IMR-90 (cell line): ENCODE data around the gene MRPL52. TPM values are rescaled to one million over a fixed set of nuclear protein-coding genes. Genes with fewer than 3 reads are reported as not detected.

ENCODE experiments used
- ATAC-seq: fragments of 200-7000 bp; cut with Tn5 transposase; 2 replicates; pipeline ENCODE4 v1.9.1; 2020; ENCODE audit warnings: low read depth, mild to moderate bottlenecking, moderate library complexity
- BruUV-seq: library from RNA; stranded (reverse); fragments of 400-500 nt; replicated peaks from 2 replicates; lab custom pipeline; 2021; lab: Mats Ljungman, UMichigan
- CTCF ChIA-PET: fragments of 300-600 bp; formaldehyde crosslinking; extraction: SDS; loops from one replicate; lab custom pipeline; 2021; ENCODE audit warnings: antibody characterized with exemption; lab: Yijun Ruan, JAX
- POLR2A ChIA-PET: fragments of 300-600 bp; sonication (Branson Sonifier 250); formaldehyde crosslinking; loops from one replicate; lab custom pipeline; 2022; ENCODE audit warnings: antibody characterized with exemption; ENCODE audit not compliant: unreplicated experiment; lab: Charles Lee
- DNase-seq: peaks from one replicate; pipeline ENCODE4 v3.0.0; 2013
- H2AFZ ChIP-seq: replicated peaks from 2 replicates; pipeline ENCODE3; 2013; ENCODE audit warnings: low read length, mild to moderate bottlenecking; ENCODE audit not compliant: poor library complexity
- H2AK5ac ChIP-seq: 2 replicates; pipeline ENCODE4 v1.6.1; 2013; ENCODE audit warnings: low read depth, low read length, inconsistent platforms
- H2AK9ac ChIP-seq: replicated peaks from 2 replicates; pipeline ENCODE3; 2013; ENCODE audit warnings: mild to moderate bottlenecking, low read depth, low read length, moderate library complexity; ENCODE audit not compliant: poor library complexity
- H2BK120ac ChIP-seq: 2 replicates; pipeline ENCODE4 v1.6.1; 2013; ENCODE audit warnings: low read depth, low read length, inconsistent platforms
- H2BK15ac ChIP-seq: 3 replicates; pipeline ENCODE4 v1.6.1; 2013; ENCODE audit warnings: low read depth, low read length, inconsistent platforms
- H2BK20ac ChIP-seq: 2 replicates; pipeline ENCODE4 v1.6.1; 2013; ENCODE audit warnings: low read depth, mild to moderate bottlenecking, inconsistent platforms, low read length, moderate library complexity
- H2BK5ac ChIP-seq: 2 replicates; pipeline ENCODE4 v1.6.1; 2013; ENCODE audit warnings: mild to moderate bottlenecking, low read depth, low read length, inconsistent platforms; ENCODE audit not compliant: poor library complexity, severe bottlenecking
- H3K14ac ChIP-seq: replicated peaks from 2 replicates; pipeline ENCODE4 v1.6.1; 2013; ENCODE audit warnings: low read depth, low read length, inconsistent platforms
- H3K18ac ChIP-seq: 2 replicates; pipeline ENCODE4 v1.6.1; 2013; ENCODE audit warnings: low read depth, low read length, control low read depth
- H3K23ac ChIP-seq: 2 replicates; pipeline ENCODE4 v1.6.1; 2013; ENCODE audit warnings: low read depth, low read length, inconsistent platforms
- H3K27ac ChIP-seq: 2 replicates; pipeline ENCODE4 v1.5.1; 2013; ENCODE audit warnings: mild to moderate bottlenecking, control low read depth, low read length; ENCODE audit not compliant: insufficient read depth
- H3K27me3 ChIP-seq: 2 replicates; pipeline ENCODE4 v1.6.1; 2013; ENCODE audit warnings: low read length; ENCODE audit not compliant: control insufficient read depth, insufficient read depth
- H3K36me3 ChIP-seq: 2 replicates; pipeline ENCODE4 v1.6.1; 2013; ENCODE audit warnings: low read length, mixed read lengths; ENCODE audit not compliant: control insufficient read depth, insufficient read depth
- H3K4ac ChIP-seq: 2 replicates; pipeline ENCODE4 v1.6.1; 2013; ENCODE audit warnings: low read depth, low read length, inconsistent platforms
- H3K4me1 ChIP-seq: 2 replicates; pipeline ENCODE4 v1.6.1; 2013; ENCODE audit warnings: low read length, mixed read lengths; ENCODE audit not compliant: control insufficient read depth, insufficient read depth
- H3K4me2 ChIP-seq: 2 replicates; pipeline ENCODE4 v1.6.1; 2013; ENCODE audit warnings: low read depth, mild to moderate bottlenecking, control low read depth, low read length, moderate library complexity
- H3K4me3 ChIP-seq: 2 replicates; pipeline ENCODE4 v1.5.1; 2013; ENCODE audit warnings: low read depth, mild to moderate bottlenecking, control low read depth, low read length, moderate library complexity; ENCODE audit not compliant: insufficient read depth
- H3K56ac ChIP-seq: 2 replicates; pipeline ENCODE4 v1.6.1; 2013; ENCODE audit warnings: low read length, inconsistent platforms; ENCODE audit not compliant: insufficient read depth; ENCODE audit errors: extremely low read depth
- H3K79me1 ChIP-seq, 2 experiments: 2 replicates each; pipeline ENCODE4 v1.6.1; 2013; ENCODE audit warnings: low read length in 2 of 2, inconsistent platforms in 1 of 2, low read depth in 1 of 2
- H3K9ac ChIP-seq: 2 replicates; pipeline ENCODE4 v1.6.1; 2013; ENCODE audit warnings: low read depth, low read length, control low read depth
- H3K9me1 ChIP-seq: 2 replicates; pipeline ENCODE4 v1.6.1; 2013; ENCODE audit warnings: low read length, inconsistent platforms; ENCODE audit not compliant: insufficient read depth
- H3K9me3 ChIP-seq: 2 replicates; pipeline ENCODE4 v1.6.1; 2013; ENCODE audit warnings: low read length; ENCODE audit not compliant: control insufficient read depth, insufficient read depth
- H4K20me1 ChIP-seq: 2 replicates; pipeline ENCODE4 v1.6.1; 2013; ENCODE audit warnings: low read length, inconsistent platforms; ENCODE audit not compliant: insufficient read depth
- H4K5ac ChIP-seq: 2 replicates; pipeline ENCODE4 v1.6.1; 2013; ENCODE audit warnings: mild to moderate bottlenecking, low read depth, low read length, control low read depth
- H4K8ac ChIP-seq, 2 experiments: 2 replicates each; pipeline ENCODE4 v1.6.1; 2013; ENCODE audit warnings: low read depth in 2 of 2, low read length in 2 of 2, control low read depth in 1 of 2, inconsistent platforms in 1 of 2
- H4K91ac ChIP-seq: 2 replicates; pipeline ENCODE4 v1.6.1; 2013; ENCODE audit warnings: low read depth, low read length, inconsistent platforms; ENCODE audit not compliant: insufficient read depth
- BHLHE40 ChIP-seq: fragments of 150-350 bp; IDR thresholded peaks from 2 replicates; pipeline ENCODE4 v1.6.1; 2016; ENCODE audit warnings: mild to moderate bottlenecking, low read depth, low read length
- CEBPB ChIP-seq: IDR thresholded peaks from 2 replicates; pipeline ENCODE4 v1.6.1; 2012; ENCODE audit warnings: low read depth, low read length, improper control_type of control experiment
- CHD1 ChIP-seq: IDR thresholded peaks from 2 replicates; pipeline ENCODE4 v1.6.1; 2012; ENCODE audit warnings: low read depth, low read length, improper control_type of control experiment
- CTCF ChIP-seq: conservative IDR thresholded peaks from 2 replicates; pipeline ENCODE4 v1.5.1; 2012; ENCODE audit warnings: mild to moderate bottlenecking, low read depth, low read length, improper control_type of control experiment
- ELK1 ChIP-seq: fragments of 150-350 bp; IDR thresholded peaks from 2 replicates; pipeline ENCODE4 v1.6.1; 2016; ENCODE audit warnings: low read depth, mild to moderate bottlenecking, low read length, moderate library complexity, borderline replicate concordance
- FOS ChIP-seq: fragments of 150-350 bp; IDR thresholded peaks from 2 replicates; pipeline ENCODE4 v1.6.1; 2016; ENCODE audit warnings: low read depth, low read length
- MAFK ChIP-seq: IDR thresholded peaks from 2 replicates; pipeline ENCODE4 v1.6.1; 2012; ENCODE audit warnings: low read depth, low read length, improper control_type of control experiment
- MAZ ChIP-seq: IDR thresholded peaks from 2 replicates; pipeline ENCODE4 v1.6.1; 2012; ENCODE audit warnings: low read depth, mild to moderate bottlenecking, low read length, improper control_type of control experiment, moderate library complexity, borderline replicate concordance
- MXI1 ChIP-seq: IDR thresholded peaks from 2 replicates; pipeline ENCODE4 v1.6.1; 2012; ENCODE audit warnings: low read depth, mild to moderate bottlenecking, low read length, moderate library complexity, borderline replicate concordance
- NFE2L2 ChIP-seq: fragments of 150-350 bp; IDR thresholded peaks from 2 replicates; pipeline ENCODE4 v1.6.1; 2016; ENCODE audit warnings: low read depth, mild to moderate bottlenecking, low read length
- POLR2A ChIP-seq: IDR thresholded peaks from 2 replicates; pipeline ENCODE4 v1.6.1; 2012; ENCODE audit warnings: mild to moderate bottlenecking, low read depth, low read length
- RAD21 ChIP-seq: IDR thresholded peaks from 2 replicates; pipeline ENCODE4 v1.6.1; 2012; ENCODE audit warnings: low read length, improper control_type of control experiment
- RCOR1 ChIP-seq: IDR thresholded peaks from 2 replicates; pipeline ENCODE4 v1.6.1; 2012; ENCODE audit warnings: mild to moderate bottlenecking, low read length, improper control_type of control experiment; ENCODE audit not compliant: insufficient replicate concordance
- RFX5 ChIP-seq: IDR thresholded peaks from 2 replicates; pipeline ENCODE4 v1.8.0; 2012; ENCODE audit warnings: low read depth, mild to moderate bottlenecking, low read length, moderate library complexity
- SMC3 ChIP-seq: fragments of 150-350 bp; IDR thresholded peaks from 2 replicates; pipeline ENCODE4 v1.6.1; 2016; ENCODE audit warnings: low read depth, mild to moderate bottlenecking, antibody characterized with exemption, low read length, moderate library complexity
- USF2 ChIP-seq: fragments of 150-350 bp; IDR thresholded peaks from 2 replicates; pipeline ENCODE4 v1.6.1; 2017; ENCODE audit warnings: mild to moderate bottlenecking, antibody characterized with exemption, low read length, low read depth
- WGBS, 2 experiments: methylation state at CpG; one replicate each; pipeline versions ENCODE4 v1.1.5 to v1.1.7; 2013; ENCODE audit warnings: missing lambda C conversion rate in 2 of 2; ENCODE audit not compliant: insufficient read length in 1 of 2; ENCODE audit errors: extremely low coverage in 2 of 2; 5-methylcytosine and 5-hydroxymethylcytosine counted together
- dilution Hi-C: fragments of 300-500 bp; cut with HindIII; formaldehyde crosslinking; loops from one replicate; pipeline ENCODE4 v1.14.3; 2018; ENCODE audit warnings: low sequenced_read_pairs; ENCODE audit not compliant: unreplicated experiment
- in situ Hi-C: fragments of 300-500 bp; cut with MboI; formaldehyde crosslinking; loops from 3 replicates; pipeline ENCODE4 v1.14.3; 2019; ENCODE audit warnings: low sequenced_read_pairs, inconsistent platforms, mixed read lengths
- intact Hi-C: fragments of 100-400 bp; cut with micrococcal nuclease; formaldehyde crosslinking; loops from 2 replicates; pipeline ENCODE4 v1.10.0; 2022
- polyA plus RNA-seq, 3 experiments: library from polyadenylated mRNA; depleted of rRNA; stranded (reverse); fragments of >200 nt; gene quantifications; 2 replicates each; pipeline ENCODE4 v1.2.3, GENCODE V29; 2012; ENCODE audit warnings: low replicate concordance in 1 of 3
- total RNA-seq: library from RNA; depleted of rRNA; stranded (reverse); fragments of >200 nt; gene quantifications from 2 replicates; pipeline ENCODE4 v1.2.3, GENCODE V29; 2012

The MRPL52 gene
- total and polyA plus RNA-seq, 2 of the 4 experiments (the other 2 are of a cell fraction) = 33.1 to 51.4 TPM

GRCh38 chr14:22856428-22856827 is 26.7 kb downstream of the MRPL52 start:
- no peaks in the 10 kb centered on the region for H3K27me3 ChIP-seq
- no peak overlapping the region for H3K4me2 ChIP-seq
- WGBS, 2 experiments = 100% methylated on average over 2 of the region's 5 CpGs; no CpG with 5 or more reads in 1 of the 2 experiments
- intact Hi-C loops = no loop called here
- no peak overlapping the region for H3K9ac ChIP-seq
- H2BK120ac ChIP-seq = no peak overlapping the region
- in situ Hi-C loops = loop anchor here (5.0 to 25.0 kb wide), 2 partner anchors 289 to 469 kb away; no protein-coding TSS in a partner anchor
- no peak overlapping the region for H2BK15ac ChIP-seq
- ATAC-seq = no peak
- peaks cover 9% of the 10 kb centered on the region for H3K4me1 ChIP-seq
- BruUV-seq = no TSS peak
- no peak for DNase-seq
- no peak overlapping the region for H2BK20ac ChIP-seq
- H4K91ac ChIP-seq = no peak overlapping the region
- no peak overlapping the region for H2AK9ac ChIP-seq
- dilution Hi-C loops = no loop called here
- H4K5ac ChIP-seq = no peak overlapping the region
- H3K18ac ChIP-seq = no peak overlapping the region
- no peak overlapping the region for H3K4ac ChIP-seq
- no peaks in the 10 kb centered on the region for H4K20me1 ChIP-seq
- TF ChIP-seq CTCF (no peak), POLR2A (no peak), FOS (no peak), MXI1 (no peak), RFX5 (no peak), BHLHE40 (no peak), MAZ (no peak), USF2 (no peak), CHD1 (no peak), NFE2L2 (no peak), ELK1 (no peak), CEBPB (no peak), MAFK (no peak), RCOR1 (no peak), SMC3 (no peak), RAD21 (no peak)
- no peak overlapping the region for H3K14ac ChIP-seq
- peaks cover 6% of the 10 kb centered on the region; the same call in 1 of the 2 replicates for H3K9me1 ChIP-seq
- no peak overlapping the region for H3K23ac ChIP-seq
- no peak overlapping the region for H3K4me3 ChIP-seq
- ChIA-PET POLR2A (no interaction called here), CTCF (interaction anchor here (1.0 to 2.0 kb wide), 2 partner anchors 44 kb away, joined by 4 to 5 read pairs; no protein-coding TSS in a partner anchor)
- H3K9me3 ChIP-seq = peaks cover 2% of the 10 kb centered on the region
- H3K79me1 ChIP-seq = peaks cover 0 to 9% of the 10 kb centered on the region in 2 experiments; a peak in 2 of 4 replicates
- no peak overlapping the region for H3K56ac ChIP-seq
- no peak overlapping the region for H3K27ac ChIP-seq
- H2BK5ac ChIP-seq = no peak overlapping the region
- H2AFZ ChIP-seq = no peak overlapping the region
- H3K36me3 ChIP-seq = no peaks in the 10 kb centered on the region
- no peak overlapping the region for H4K8ac ChIP-seq
- H2AK5ac ChIP-seq = no peak overlapping the region
